Measurements from ENCODE around the gene ZNRF3.

DNA sequence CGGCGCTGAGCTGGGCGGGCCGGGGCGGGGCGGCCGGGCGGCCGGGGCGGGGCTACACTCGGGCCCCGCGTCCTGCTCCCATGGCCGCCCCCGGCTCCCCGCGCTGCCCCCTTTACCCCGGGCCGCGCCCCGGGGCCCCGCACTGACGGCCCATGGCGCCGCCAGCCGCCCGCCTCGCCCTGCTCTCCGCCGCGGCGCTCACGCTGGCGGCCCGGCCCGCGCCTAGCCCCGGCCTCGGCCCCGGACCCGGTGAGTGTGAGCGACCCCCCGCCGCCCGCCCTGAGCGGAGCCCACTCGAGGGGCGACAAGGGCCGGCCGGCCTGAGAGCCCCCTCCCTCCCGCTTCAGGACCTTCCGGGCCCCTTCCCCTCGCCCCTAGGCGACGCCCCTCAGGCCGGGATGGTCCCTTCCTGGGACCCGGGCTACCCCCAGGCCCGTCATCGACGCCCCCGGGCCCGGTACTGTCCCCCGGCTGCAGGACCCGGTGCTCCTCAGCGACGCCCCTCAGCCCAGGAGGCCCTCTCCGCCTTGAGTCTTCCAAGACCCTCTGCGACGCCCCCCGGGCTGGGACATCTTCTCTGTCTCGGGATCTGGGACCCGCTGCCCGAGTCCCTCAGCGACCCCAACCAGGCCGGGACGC lies 189.7 kb downstream of the ZNRF3 start, which contains the start of gene KREMEN1:
- TF ChIP-seq EZH2 (IDR thresholded peaks at IDR 0.05; ENCODE audit: low read length, unreplicated experiment) (no peak), EZH2phosphoT487 (IDR thresholded peaks at IDR 0.05; ENCODE audit: borderline replicate concordance, low read length) (no peak)
- TF ChIP-seq, protein P1, sequence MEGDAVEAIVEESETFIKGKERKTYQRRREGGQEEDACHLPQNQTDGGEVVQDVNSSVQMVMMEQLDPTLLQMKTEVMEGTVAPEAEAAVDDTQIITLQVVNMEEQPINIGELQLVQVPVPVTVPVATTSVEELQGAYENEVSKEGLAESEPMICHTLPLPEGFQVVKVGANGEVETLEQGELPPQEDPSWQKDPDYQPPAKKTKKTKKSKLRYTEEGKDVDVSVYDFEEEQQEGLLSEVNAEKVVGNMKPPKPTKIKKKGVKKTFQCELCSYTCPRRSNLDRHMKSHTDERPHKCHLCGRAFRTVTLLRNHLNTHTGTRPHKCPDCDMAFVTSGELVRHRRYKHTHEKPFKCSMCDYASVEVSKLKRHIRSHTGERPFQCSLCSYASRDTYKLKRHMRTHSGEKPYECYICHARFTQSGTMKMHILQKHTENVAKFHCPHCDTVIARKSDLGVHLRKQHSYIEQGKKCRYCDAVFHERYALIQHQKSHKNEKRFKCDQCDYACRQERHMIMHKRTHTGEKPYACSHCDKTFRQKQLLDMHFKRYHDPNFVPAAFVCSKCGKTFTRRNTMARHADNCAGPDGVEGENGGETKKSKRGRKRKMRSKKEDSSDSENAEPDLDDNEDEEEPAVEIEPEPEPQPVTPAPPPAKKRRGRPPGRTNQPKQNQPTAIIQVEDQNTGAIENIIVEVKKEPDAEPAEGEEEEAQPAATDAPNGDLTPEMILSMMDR (conservative IDR thresholded peaks at IDR 0.05; ENCODE audit: low read depth, low read length), result no peak
